ENCODE measurements around the gene ATP8A2. TPM values are rescaled to one million over a fixed set of nuclear protein-coding genes. Genes with fewer than 3 reads are reported as not detected.

Gene ATP8A2
- total and polyA plus RNA-seq, 10 of the 15 experiments (the other 5 are each of a cell fraction or from before 2014, with no cell fraction given): 0.01 to 0.04 (median 0.04) TPM; not detected in 7

- TF ChIP-seq ZNF592 (IDR thresholded peaks at IDR 0.05): no peak
- TF ChIP-seq NFIC (IDR thresholded peaks at IDR 0.05; ENCODE audit: low read depth, low read length): no peak
- TF ChIP-seq PRDM15 (CRISPR knock-in tag; IDR thresholded peaks at IDR 0.05): no peak
- no peak for TF ChIP-seq SMC3 (IDR thresholded peaks at IDR 0.05; ENCODE audit: borderline replicate concordance, low read length)
- TF ChIP-seq SREBF2 (IDR thresholded peaks at IDR 0.05; ENCODE audit: low read length): no peak
- TF ChIP-seq RELA (IDR thresholded peaks at IDR 0.05; ENCODE audit: borderline replicate concordance, partially characterized antibody): no peak
- no peak for TF ChIP-seq RAD21 (IDR thresholded peaks at IDR 0.05; ENCODE audit: insufficient read depth, low read depth, low read length)
- TF ChIP-seq PML (IDR thresholded peaks at IDR 0.05; ENCODE audit: low read length): no peak
- no peak for TF ChIP-seq NR2F1 (conservative IDR thresholded peaks at IDR 0.05)
Observed at GRCh38 chr13:25581351-25581750, 209.6 kb downstream of the ATP8A2 start (continued).

Measured in GM12878 (cell line).